WTC11 (cell line): ENCODE data around the gene PTPRS. TPM values are rescaled to one million over a fixed set of nuclear protein-coding genes. Genes with fewer than 3 reads are reported as not detected.

Experiments
- ATAC-seq: fragments of 200-7000 bp; cut with Tn5 transposase; 2 replicates; pipeline ENCODE4 v1.10.0; 2021; ENCODE audit warnings: mild to moderate bottlenecking, moderate library complexity
- CTCF ChIA-PET: fragments of 300-600 bp; sonication (Branson Sonifier 250); formaldehyde crosslinking; loops from one replicate; lab custom pipeline; 2021; ENCODE audit warnings: antibody characterized with exemption; lab: Charles Lee
- POLR2A ChIA-PET: fragments of 350-600 bp; sonication (Branson Sonifier 250); formaldehyde crosslinking; loops from one replicate; lab custom pipeline; 2021; ENCODE audit warnings: antibody characterized with exemption; lab: Charles Lee
- DNase-seq: peaks from one replicate; pipeline ENCODE4 v3.0.0; 2021; ENCODE audit warnings: low spot score
- H3K27ac Mint-ChIP-seq: 2 replicates; pipeline ENCODE4 v1.8.0; 2021; ENCODE audit warnings: mixed read lengths
- H3K27me3 Mint-ChIP-seq: 2 replicates; pipeline ENCODE4 v1.8.0; 2021; ENCODE audit warnings: low read depth, mild to moderate bottlenecking, moderate library complexity, mixed read lengths
- H3K36me3 Mint-ChIP-seq: 2 replicates; pipeline ENCODE4 v1.8.0; 2021; ENCODE audit warnings: mixed read lengths
- H3K4me1 Mint-ChIP-seq: 2 replicates; pipeline ENCODE4 v1.8.0; 2022; ENCODE audit warnings: mixed read lengths
- H3K4me3 Mint-ChIP-seq: 2 replicates; pipeline ENCODE4 v1.8.0; 2021; ENCODE audit warnings: mild to moderate bottlenecking, moderate library complexity, mixed read lengths
- H3K9me3 Mint-ChIP-seq: 2 replicates; pipeline ENCODE4 v1.8.0; 2021; ENCODE audit warnings: mixed read lengths
- CBFB ChIP-seq: sonication (generic); formaldehyde crosslinking; IDR thresholded peaks from 2 replicates; pipeline ENCODE4 v1.8.1; 2022; ENCODE audit warnings: mild to moderate bottlenecking, low read depth, missing genetic modification reagents
- GTF2I ChIP-seq: fragments of 250-450 bp; sonication (Bioruptor Pico); conservative IDR thresholded peaks from 2 replicates; pipeline ENCODE4 v1.4.0; 2021; ENCODE audit warnings: mild to moderate bottlenecking
- ZNF219 ChIP-seq: sonication (generic); formaldehyde crosslinking; IDR thresholded peaks from 2 replicates; pipeline ENCODE4 v1.8.0; 2023; ENCODE audit warnings: missing genetic modification reagents, mild to moderate bottlenecking, borderline replicate concordance
- total RNA-seq: library from RNA; stranded (reverse); gene quantifications from 3 replicates; pipeline ENCODE4 v1.2.3, GENCODE V29; 2021
- TF ChIP-seq, protein P1 (sequence below): fragments of 250-450 bp; sonication (Bioruptor Pico); IDR thresholded peaks from 2 replicates; pipeline ENCODE4 v1.8.0; 2021; ENCODE audit warnings: mild to moderate bottlenecking
- TF ChIP-seq, protein P2 (sequence below): fragments of 250-450 bp; sonication (Bioruptor Pico); IDR thresholded peaks from 2 replicates; pipeline ENCODE4 v1.9.0; 2021; ENCODE audit warnings: mild to moderate bottlenecking
- TF ChIP-seq, protein P3 (sequence below): fragments of 250-450 bp; sonication (Bioruptor Pico); conservative IDR thresholded peaks from 2 replicates; pipeline ENCODE4 v1.9.0; 2021; ENCODE audit warnings: mild to moderate bottlenecking
- TF ChIP-seq, protein P4 (sequence below): sonication (generic); formaldehyde crosslinking; IDR thresholded peaks from 2 replicates; pipeline ENCODE4 v1.8.0; 2022; ENCODE audit warnings: mild to moderate bottlenecking, missing genetic modification reagents
- TF ChIP-seq, protein P5 (sequence below): sonication (generic); formaldehyde crosslinking; IDR thresholded peaks from 2 replicates; pipeline ENCODE4 v1.8.1; 2022; ENCODE audit warnings: low read depth, mild to moderate bottlenecking, moderate library complexity, missing genetic modification reagents, borderline replicate concordance
- TF ChIP-seq, protein P6 (sequence below): fragments of 200-600 bp; IDR thresholded peaks from 2 replicates; pipeline ENCODE4 v1.8.0; 2022; ENCODE audit warnings: antibody characterized with exemption

PTPRS gene
- total RNA-seq, 1 experiment from 2014 or later = 201 TPM

DNA sequence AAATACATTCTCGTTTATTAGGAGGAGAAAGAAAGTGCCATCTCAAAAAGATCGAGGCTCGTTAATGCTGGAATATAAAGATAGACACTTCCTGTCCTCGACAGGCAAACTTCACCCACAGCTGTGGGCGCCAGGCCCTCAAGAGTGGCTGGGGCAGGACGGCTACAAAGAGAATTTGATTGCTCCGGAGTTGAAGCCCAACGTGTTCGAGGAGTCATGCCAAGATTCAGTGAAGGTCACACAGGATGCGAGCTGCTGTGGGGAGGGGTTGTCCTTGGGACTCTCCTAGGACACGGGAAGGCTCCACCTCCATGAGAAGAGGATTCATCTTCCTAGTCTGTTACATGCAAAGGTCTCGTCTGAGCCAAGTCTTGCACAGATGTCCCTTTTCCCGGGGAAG, 16.3 kb upstream of the PTPRS start (continued):
- TF ChIP-seq, protein P1, sequence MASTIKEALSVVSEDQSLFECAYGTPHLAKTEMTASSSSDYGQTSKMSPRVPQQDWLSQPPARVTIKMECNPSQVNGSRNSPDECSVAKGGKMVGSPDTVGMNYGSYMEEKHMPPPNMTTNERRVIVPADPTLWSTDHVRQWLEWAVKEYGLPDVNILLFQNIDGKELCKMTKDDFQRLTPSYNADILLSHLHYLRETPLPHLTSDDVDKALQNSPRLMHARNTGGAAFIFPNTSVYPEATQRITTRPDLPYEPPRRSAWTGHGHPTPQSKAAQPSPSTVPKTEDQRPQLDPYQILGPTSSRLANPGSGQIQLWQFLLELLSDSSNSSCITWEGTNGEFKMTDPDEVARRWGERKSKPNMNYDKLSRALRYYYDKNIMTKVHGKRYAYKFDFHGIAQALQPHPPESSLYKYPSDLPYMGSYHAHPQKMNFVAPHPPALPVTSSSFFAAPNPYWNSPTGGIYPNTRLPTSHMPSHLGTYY (CRISPR knock-in tag) = no peak

DNA sequence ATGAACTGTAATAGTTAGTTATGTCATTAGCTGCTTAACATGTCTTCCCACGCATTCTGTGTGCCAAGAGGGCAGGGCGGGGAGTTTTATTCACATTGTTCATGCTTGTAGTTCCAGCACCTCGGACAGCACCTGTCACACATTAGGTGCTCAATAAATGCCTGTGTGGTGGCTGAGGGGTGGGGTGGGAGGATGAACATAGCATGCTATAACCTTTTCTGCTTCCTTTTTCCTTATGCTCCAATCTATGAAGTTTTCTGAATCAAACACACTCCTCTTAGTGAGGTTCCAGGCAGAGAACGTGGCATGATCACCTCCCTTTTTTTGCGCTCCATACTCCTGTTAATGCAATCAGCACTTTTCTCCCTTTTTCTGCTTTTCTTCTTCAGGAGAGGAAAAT, 15.8 kb upstream of the PTPRS start:
- TF ChIP-seq, protein P2, sequence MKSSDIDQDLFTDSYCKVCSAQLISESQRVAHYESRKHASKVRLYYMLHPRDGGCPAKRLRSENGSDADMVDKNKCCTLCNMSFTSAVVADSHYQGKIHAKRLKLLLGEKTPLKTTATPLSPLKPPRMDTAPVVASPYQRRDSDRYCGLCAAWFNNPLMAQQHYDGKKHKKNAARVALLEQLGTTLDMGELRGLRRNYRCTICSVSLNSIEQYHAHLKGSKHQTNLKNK (CRISPR knock-in tag) = no peak
- TF ChIP-seq GTF2I (CRISPR knock-in tag) = peak; percentile 43; the same call in 1 of the 2 replicates
- peaks cover 35% of the 10 kb centered on the region for H3K27me3 Mint-ChIP-seq
- ChIA-PET CTCF (interaction anchor here (0.7 kb wide), 1 partner anchor 75 kb away, joined by 3 read pairs; no protein-coding TSS in a partner anchor), POLR2A (interaction anchor here (0.5 kb wide), 1 partner anchor 130 kb away, joined by 3 read pairs; no protein-coding TSS in a partner anchor)
- H3K4me3 Mint-ChIP-seq = no peak overlapping the region
- DNase-seq = no peak
- no peak overlapping the region for H3K27ac Mint-ChIP-seq
- peaks cover 16% of the 10 kb centered on the region for H3K4me1 Mint-ChIP-seq
- no peak for ATAC-seq
- no peaks in the 10 kb centered on the region for H3K9me3 Mint-ChIP-seq
- no peaks in the 10 kb centered on the region for H3K36me3 Mint-ChIP-seq

DNA sequence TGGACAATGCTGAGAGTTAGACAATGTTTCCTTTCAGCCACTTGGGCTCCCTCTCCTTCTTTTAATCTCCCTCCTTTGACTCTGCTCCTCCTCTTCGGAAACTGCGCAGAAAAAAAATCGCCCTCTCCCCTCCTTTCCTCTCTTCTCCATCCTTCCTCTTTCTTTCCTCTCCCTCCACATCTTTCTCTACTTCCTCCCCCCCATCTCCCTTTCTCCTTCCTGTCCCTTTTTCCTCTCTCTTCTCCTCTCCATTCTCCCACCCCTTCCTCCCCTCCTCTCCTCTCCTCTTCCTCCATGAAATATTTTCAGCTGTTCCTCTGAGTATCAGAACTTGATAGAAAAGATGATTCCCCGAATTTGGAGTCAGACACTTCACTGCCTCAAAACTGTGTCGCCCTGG, 15.1 kb upstream of the PTPRS start:
- Mint-ChIP-seq H3K4me1 (peaks cover 16% of the 10 kb centered on the region), H3K9me3 (no peaks in the 10 kb centered on the region), H3K27me3 (peaks cover 35% of the 10 kb centered on the region)
- DNase-seq (no peak), ATAC-seq (no peak)
- POLR2A ChIA-PET = interaction anchor here (0.5 kb wide), 1 partner anchor 129 kb away, joined by 3 read pairs; no protein-coding TSS in a partner anchor
- TF ChIP-seq, protein P2 (CRISPR knock-in tag) = no peak
- TF ChIP-seq ZNF219 (no peak), CBFB (CRISPR knock-in tag) (no peak)
- TF ChIP-seq, protein P3, sequence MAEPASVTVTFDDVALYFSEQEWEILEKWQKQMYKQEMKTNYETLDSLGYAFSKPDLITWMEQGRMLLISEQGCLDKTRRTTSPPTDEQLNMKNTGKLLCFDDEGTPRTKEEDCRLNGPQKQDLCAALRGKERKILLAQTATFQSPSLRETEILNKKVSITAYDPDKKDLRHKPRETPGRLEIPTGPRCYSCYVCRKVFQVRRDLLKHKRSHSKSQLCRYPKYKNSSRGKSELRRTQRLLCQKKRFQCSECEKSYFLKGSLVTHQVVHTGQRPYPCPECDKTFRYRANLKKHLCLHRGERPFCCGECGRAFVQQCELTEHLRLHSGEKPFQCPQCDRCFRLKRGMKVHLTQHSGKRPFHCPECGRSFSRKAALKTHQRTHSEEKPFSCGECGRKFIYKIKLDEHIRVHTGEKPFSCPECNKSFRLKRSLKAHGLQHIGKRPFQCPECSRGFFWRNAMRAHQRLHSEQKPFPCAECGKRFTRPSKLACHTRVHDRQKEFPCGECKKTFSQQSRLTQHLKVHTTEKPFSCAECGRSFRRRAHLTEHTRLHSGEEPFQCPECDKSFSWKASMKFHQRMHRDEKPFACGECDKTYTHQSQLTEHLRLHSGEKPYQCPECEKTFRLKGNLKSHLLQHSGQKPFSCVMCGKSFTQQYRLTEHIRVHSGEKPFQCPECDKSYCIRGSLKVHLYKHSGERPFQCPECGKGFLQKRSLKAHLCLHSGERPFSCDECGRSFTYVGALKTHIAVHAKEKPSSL (CRISPR knock-in tag) = no peak
- TF ChIP-seq, protein P4, sequence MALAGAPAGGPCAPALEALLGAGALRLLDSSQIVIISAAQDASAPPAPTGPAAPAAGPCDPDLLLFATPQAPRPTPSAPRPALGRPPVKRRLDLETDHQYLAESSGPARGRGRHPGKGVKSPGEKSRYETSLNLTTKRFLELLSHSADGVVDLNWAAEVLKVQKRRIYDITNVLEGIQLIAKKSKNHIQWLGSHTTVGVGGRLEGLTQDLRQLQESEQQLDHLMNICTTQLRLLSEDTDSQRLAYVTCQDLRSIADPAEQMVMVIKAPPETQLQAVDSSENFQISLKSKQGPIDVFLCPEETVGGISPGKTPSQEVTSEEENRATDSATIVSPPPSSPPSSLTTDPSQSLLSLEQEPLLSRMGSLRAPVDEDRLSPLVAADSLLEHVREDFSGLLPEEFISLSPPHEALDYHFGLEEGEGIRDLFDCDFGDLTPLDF (CRISPR knock-in tag) = no peak
- TF ChIP-seq, protein P5, sequence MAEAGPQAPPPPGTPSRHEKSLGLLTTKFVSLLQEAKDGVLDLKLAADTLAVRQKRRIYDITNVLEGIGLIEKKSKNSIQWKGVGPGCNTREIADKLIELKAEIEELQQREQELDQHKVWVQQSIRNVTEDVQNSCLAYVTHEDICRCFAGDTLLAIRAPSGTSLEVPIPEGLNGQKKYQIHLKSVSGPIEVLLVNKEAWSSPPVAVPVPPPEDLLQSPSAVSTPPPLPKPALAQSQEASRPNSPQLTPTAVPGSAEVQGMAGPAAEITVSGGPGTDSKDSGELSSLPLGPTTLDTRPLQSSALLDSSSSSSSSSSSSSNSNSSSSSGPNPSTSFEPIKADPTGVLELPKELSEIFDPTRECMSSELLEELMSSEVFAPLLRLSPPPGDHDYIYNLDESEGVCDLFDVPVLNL (CRISPR knock-in tag) = no peak
- TF ChIP-seq, all 79 proteins: peak for 0
- CTCF ChIA-PET = interaction anchor here (0.7 kb wide), 2 partner anchors 76 to 104 kb away, joined by 3 read pairs; no protein-coding TSS in a partner anchor
- Mint-ChIP-seq H3K4me3 (no peak overlapping the region), H3K27ac (no peak overlapping the region), H3K36me3 (no peaks in the 10 kb centered on the region)

DNA sequence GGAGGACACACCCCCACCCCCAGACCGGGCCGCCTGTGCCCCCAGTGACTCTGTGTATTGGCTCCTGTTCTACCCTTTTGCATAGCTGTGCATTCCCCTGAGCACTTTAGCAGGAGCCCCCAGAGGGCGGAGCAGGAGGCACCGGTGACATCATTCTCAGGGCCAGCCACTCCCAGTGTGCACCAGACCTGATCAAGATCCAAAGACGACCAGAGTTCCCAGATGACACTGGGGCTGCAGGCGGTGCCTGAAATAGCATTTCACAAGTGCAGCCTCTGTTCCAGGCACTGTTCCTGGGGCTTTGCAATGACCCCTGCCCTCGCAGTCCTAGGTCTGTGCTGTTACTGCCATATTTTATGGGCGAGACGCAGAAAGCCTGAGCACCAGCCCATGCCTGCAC, 14.5 kb upstream of the PTPRS start:
- TF ChIP-seq, protein P2 (CRISPR knock-in tag) = no peak
- TF ChIP-seq, protein P6, sequence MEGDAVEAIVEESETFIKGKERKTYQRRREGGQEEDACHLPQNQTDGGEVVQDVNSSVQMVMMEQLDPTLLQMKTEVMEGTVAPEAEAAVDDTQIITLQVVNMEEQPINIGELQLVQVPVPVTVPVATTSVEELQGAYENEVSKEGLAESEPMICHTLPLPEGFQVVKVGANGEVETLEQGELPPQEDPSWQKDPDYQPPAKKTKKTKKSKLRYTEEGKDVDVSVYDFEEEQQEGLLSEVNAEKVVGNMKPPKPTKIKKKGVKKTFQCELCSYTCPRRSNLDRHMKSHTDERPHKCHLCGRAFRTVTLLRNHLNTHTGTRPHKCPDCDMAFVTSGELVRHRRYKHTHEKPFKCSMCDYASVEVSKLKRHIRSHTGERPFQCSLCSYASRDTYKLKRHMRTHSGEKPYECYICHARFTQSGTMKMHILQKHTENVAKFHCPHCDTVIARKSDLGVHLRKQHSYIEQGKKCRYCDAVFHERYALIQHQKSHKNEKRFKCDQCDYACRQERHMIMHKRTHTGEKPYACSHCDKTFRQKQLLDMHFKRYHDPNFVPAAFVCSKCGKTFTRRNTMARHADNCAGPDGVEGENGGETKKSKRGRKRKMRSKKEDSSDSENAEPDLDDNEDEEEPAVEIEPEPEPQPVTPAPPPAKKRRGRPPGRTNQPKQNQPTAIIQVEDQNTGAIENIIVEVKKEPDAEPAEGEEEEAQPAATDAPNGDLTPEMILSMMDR = 0 out of 2 replicates have a peak, but pooled peaks have one; percentile 1
- H3K4me3 Mint-ChIP-seq = no peak overlapping the region
- ATAC-seq (no peak), DNase-seq (no peak)
- H3K36me3 Mint-ChIP-seq = no peaks in the 10 kb centered on the region
- CTCF ChIA-PET = no interaction called here
- H3K27ac Mint-ChIP-seq = no peak overlapping the region
- no peaks in the 10 kb centered on the region for H3K9me3 Mint-ChIP-seq
- POLR2A ChIA-PET = no interaction called here
- H3K4me1 Mint-ChIP-seq = peaks cover 16% of the 10 kb centered on the region
- peaks cover 35% of the 10 kb centered on the region for H3K27me3 Mint-ChIP-seq
